Measurements from ENCODE around the gene DOCK10. TPM values are rescaled to one million over a fixed set of nuclear protein-coding genes. Genes with fewer than 3 reads are reported as not detected.

The DOCK10 gene
- total and polyA plus RNA-seq, 7 donors: 3.0 to 11.4 (median 5.4) TPM

- no peaks in the 10 kb centered on the region for H3K9me3 ChIP-seq
- intact Hi-C loops (cut with DNase I): no loop called here
- 48 to 49% methylated on average over 5 of the region's 5 CpGs for WGBS, 2 donors
- H3K27ac ChIP-seq: no peak overlapping the region
- H3K27me3 ChIP-seq: peaks cover 0 to 20% (median 10%) of the 10 kb centered on the region in 3 donors
- TF ChIP-seq, protein P1, sequence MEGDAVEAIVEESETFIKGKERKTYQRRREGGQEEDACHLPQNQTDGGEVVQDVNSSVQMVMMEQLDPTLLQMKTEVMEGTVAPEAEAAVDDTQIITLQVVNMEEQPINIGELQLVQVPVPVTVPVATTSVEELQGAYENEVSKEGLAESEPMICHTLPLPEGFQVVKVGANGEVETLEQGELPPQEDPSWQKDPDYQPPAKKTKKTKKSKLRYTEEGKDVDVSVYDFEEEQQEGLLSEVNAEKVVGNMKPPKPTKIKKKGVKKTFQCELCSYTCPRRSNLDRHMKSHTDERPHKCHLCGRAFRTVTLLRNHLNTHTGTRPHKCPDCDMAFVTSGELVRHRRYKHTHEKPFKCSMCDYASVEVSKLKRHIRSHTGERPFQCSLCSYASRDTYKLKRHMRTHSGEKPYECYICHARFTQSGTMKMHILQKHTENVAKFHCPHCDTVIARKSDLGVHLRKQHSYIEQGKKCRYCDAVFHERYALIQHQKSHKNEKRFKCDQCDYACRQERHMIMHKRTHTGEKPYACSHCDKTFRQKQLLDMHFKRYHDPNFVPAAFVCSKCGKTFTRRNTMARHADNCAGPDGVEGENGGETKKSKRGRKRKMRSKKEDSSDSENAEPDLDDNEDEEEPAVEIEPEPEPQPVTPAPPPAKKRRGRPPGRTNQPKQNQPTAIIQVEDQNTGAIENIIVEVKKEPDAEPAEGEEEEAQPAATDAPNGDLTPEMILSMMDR (IDR thresholded peaks at IDR 0.05): no peak
- TF ChIP-seq POLR2A (IDR thresholded peaks at IDR 0.05): no peak
- TF ChIP-seq POLR2AphosphoS5 (IDR thresholded peaks at IDR 0.05): no peak
- peaks cover 0 to 14% (median 4%) of the 10 kb centered on the region in 4 donors for H3K4me1 ChIP-seq
- H3K36me3 ChIP-seq: no peaks in the 10 kb centered on the region
- DNase-seq: no peak
- H3K4me3 ChIP-seq: no peak overlapping the region
Observed at GRCh38 chr2:225037415-225038230, 4.6 kb downstream of the DOCK10 start.

DNA sequence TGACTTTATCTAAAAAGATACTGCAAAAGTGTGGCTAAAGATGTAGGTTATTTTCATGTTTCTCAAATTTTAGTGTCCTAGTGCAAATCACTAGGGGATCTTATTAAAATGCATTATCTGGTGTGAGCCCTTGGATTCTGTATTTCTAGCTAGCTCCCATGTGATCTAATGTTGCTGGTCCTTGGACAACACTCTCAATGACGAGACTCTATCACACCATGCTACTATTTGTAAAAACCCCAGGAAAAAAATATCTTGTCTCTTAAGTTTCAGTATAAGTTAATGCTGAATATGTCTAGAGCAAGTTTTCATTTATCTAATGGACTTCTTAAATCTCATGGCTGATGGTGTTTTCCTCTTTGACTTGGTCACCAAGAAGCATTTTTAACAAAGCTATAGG is 5.8 kb downstream of the DOCK10 start:
- 93 to 94% methylated on average over 1 of the region's 1 CpG for WGBS, 2 donors
- Histone ChIP-seq H3K4me1 (peaks cover 0 to 6% (median 0%) of the 10 kb centered on the region in 4 donors), H3K9me3 (no peaks in the 10 kb centered on the region), H3K4me3 (no peak overlapping the region), H3K36me3 (no peaks in the 10 kb centered on the region), H3K27ac (no peak overlapping the region), H3K27me3 (peaks cover 0 to 8% (median 0%) of the 10 kb centered on the region in 3 donors)
- no peak for DNase-seq
- intact Hi-C loops (cut with DNase I): no loop called here
- TF ChIP-seq POLR2A (IDR thresholded peaks at IDR 0.05) (no peak), POLR2AphosphoS5 (IDR thresholded peaks at IDR 0.05) (no peak), EP300 (IDR thresholded peaks at IDR 0.05) (no peak)
- TF ChIP-seq, protein P1 (IDR thresholded peaks at IDR 0.05): no peak

GRCh38 chr2:225033440-225034318 is 8.6 kb downstream of the DOCK10 start:
- TF ChIP-seq POLR2AphosphoS5 (IDR thresholded peaks at IDR 0.05) (no peak), POLR2A (IDR thresholded peaks at IDR 0.05) (no peak), EP300 (IDR thresholded peaks at IDR 0.05) (no peak)
- TF ChIP-seq, protein P1 (IDR thresholded peaks at IDR 0.05): no peak
- DNase-seq: no peak
- Histone ChIP-seq H3K9me3 (no peaks in the 10 kb centered on the region), H3K27ac (no peak overlapping the region), H3K27me3 (no peaks in the 10 kb centered on the region), H3K36me3 (no peaks in the 10 kb centered on the region), H3K4me3 (no peak overlapping the region), H3K4me1 (no peaks in the 10 kb centered on the region)
- 65 to 87% methylated on average over 6 of the region's 6 CpGs for WGBS, 2 donors
- intact Hi-C loops (cut with DNase I): no loop called here

DNA sequence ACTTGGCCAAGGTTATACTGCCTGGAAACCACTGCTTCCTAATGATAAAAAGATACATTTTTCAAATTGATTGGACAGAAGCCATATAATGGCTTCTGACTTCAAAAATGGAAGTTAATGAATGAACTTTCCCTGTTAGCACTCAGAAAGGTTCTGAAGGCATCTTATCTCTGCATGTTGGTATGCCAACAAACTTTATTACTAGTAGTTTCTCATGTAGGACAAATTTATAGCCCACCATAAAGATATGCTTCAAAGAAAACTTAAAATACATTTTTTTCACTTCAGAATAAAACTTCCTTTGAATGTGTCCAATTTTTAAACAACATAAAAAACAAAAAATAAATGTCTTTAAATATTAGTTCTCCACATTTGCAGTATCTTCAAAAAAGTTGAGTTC is 10.0 kb downstream of the DOCK10 start:
- no peaks in the 10 kb centered on the region for H3K27me3 ChIP-seq
- TF ChIP-seq EP300 (IDR thresholded peaks at IDR 0.05) (no peak), POLR2A (IDR thresholded peaks at IDR 0.05) (no peak), POLR2AphosphoS5 (IDR thresholded peaks at IDR 0.05) (no peak)
- TF ChIP-seq, protein P1 (IDR thresholded peaks at IDR 0.05): no peak
- H3K27ac ChIP-seq: no peak overlapping the region
- H3K4me3 ChIP-seq: no peak overlapping the region
- DNase-seq: no peak
- H3K4me1 ChIP-seq: no peaks in the 10 kb centered on the region
- intact Hi-C loops (cut with DNase I): no loop called here
- H3K9me3 ChIP-seq: no peaks in the 10 kb centered on the region
- H3K36me3 ChIP-seq: no peaks in the 10 kb centered on the region

Measured in sigmoid colon (tissue), 7 donors.